Mucosa of descending colon (tissue), 3 donors: ENCODE measurements around the gene ZNF740. TPM values are rescaled to one million over a fixed set of nuclear protein-coding genes. Genes with fewer than 3 reads are reported as not detected.

ENCODE experiments used
- ATAC-seq: fragments of 200-7000 bp; cut with Tn5 transposase; one replicate; pipeline ENCODE4 v1.9.1; 2020; ENCODE audit warnings: mild to moderate bottlenecking, moderate library complexity
- DNase-seq, 3 donors: peaks; one replicate each; pipeline ENCODE4 v3.0.0-alpha.2; 2020
- H3K36me3 ChIP-seq: fragments of 200-600 bp; one replicate; pipeline ENCODE4 v1.8.0; 2021; ENCODE audit warnings: low read depth, mild to moderate bottlenecking
- H3K4me1 ChIP-seq: fragments of 200-600 bp; one replicate; pipeline ENCODE4 v1.8.0; 2021; ENCODE audit warnings: low read depth, mild to moderate bottlenecking
- H3K4me3 ChIP-seq: fragments of 200-600 bp; one replicate; pipeline ENCODE4 v1.8.0; 2021; ENCODE audit warnings: mild to moderate bottlenecking
- H3K9me3 ChIP-seq: fragments of 200-600 bp; one replicate; pipeline ENCODE4 v1.8.0; 2021; ENCODE audit warnings: mild to moderate bottlenecking
- intact Hi-C, 2 donors: fragments of 100-400 bp; cut with DNase I in 1 of 2; cut with micrococcal nuclease in 1 of 2; formaldehyde crosslinking; loops; one replicate each; pipeline versions ENCODE4 v1.11.0 to v1.11.1; 2022; cut with DNase I, micrococcal nuclease
- total RNA-seq, 3 donors: library from RNA; stranded (reverse); fragmentation: NEBNext Ultra II Directional in 2 of 3; extraction: Animal tissue kit (Norgen Biotek cat#: 25700) in 2 of 3; gene quantifications; one replicate each; pipeline versions ENCODE4 v1.2.1 to v1.2.4, GENCODE V29; 2021 to 2023
- TF ChIP-seq, protein P1 (sequence below): fragments of 200-600 bp; IDR thresholded peaks from one replicate; pipeline ENCODE4 v1.8.0; 2022; ENCODE audit warnings: antibody characterized with exemption, mild to moderate bottlenecking
- donor health status: DM: no; HTN: no; CAD: no; lungs with moderate emphysema.
- donor health status: DM: no; HTN: no; CAD: no.
- donor health status: DM: no; HTN: yes; CAD: no.

The ZNF740 gene
- total RNA-seq, 3 donors from 2014 or later: 26.1 to 52.9 (median 46.0) TPM

GRCh38 chr12:53234271-53234914 is 53.9 kb downstream of the ZNF740 start:
- peaks cover 32% of the 10 kb centered on the region for H3K4me1 ChIP-seq
- no peaks in the 10 kb centered on the region for H3K36me3 ChIP-seq
- no peak for ATAC-seq
- no peaks in the 10 kb centered on the region for H3K9me3 ChIP-seq
- peak in 2 of 3 donors; percentile 54 to 59 for DNase-seq
- intact Hi-C loops: no loop called here
- TF ChIP-seq, protein P1, sequence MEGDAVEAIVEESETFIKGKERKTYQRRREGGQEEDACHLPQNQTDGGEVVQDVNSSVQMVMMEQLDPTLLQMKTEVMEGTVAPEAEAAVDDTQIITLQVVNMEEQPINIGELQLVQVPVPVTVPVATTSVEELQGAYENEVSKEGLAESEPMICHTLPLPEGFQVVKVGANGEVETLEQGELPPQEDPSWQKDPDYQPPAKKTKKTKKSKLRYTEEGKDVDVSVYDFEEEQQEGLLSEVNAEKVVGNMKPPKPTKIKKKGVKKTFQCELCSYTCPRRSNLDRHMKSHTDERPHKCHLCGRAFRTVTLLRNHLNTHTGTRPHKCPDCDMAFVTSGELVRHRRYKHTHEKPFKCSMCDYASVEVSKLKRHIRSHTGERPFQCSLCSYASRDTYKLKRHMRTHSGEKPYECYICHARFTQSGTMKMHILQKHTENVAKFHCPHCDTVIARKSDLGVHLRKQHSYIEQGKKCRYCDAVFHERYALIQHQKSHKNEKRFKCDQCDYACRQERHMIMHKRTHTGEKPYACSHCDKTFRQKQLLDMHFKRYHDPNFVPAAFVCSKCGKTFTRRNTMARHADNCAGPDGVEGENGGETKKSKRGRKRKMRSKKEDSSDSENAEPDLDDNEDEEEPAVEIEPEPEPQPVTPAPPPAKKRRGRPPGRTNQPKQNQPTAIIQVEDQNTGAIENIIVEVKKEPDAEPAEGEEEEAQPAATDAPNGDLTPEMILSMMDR: no peak
- no peak overlapping the region for H3K4me3 ChIP-seq

DNA sequence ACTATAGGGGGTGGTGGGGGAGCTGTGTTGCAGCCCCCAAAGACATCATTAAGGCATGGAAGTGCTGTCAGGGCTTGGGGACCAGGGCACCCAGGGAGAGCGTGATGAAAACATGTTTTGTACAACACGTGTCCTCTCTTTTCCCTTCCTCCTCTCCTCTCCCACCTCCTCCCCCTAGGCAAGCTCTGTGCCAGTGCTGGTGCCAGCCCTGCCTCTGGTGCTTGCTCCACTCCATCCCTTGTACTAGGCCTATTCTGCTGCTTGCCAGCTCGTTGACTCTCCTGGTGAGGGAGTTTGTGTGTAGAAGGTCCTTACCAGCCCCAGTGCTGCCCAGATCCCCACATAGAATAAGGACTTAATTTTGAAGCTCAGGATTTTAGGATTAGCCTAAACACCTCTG is 54.6 kb downstream of the ZNF740 start:
- TF ChIP-seq, protein P1: no peak
- no peak for DNase-seq
- no peaks in the 10 kb centered on the region for H3K9me3 ChIP-seq
- intact Hi-C loops: no loop called here
- H3K4me3 ChIP-seq: no peak overlapping the region
- H3K36me3 ChIP-seq: no peaks in the 10 kb centered on the region
- peaks cover 32% of the 10 kb centered on the region for H3K4me1 ChIP-seq
- ATAC-seq: no peak

DNA sequence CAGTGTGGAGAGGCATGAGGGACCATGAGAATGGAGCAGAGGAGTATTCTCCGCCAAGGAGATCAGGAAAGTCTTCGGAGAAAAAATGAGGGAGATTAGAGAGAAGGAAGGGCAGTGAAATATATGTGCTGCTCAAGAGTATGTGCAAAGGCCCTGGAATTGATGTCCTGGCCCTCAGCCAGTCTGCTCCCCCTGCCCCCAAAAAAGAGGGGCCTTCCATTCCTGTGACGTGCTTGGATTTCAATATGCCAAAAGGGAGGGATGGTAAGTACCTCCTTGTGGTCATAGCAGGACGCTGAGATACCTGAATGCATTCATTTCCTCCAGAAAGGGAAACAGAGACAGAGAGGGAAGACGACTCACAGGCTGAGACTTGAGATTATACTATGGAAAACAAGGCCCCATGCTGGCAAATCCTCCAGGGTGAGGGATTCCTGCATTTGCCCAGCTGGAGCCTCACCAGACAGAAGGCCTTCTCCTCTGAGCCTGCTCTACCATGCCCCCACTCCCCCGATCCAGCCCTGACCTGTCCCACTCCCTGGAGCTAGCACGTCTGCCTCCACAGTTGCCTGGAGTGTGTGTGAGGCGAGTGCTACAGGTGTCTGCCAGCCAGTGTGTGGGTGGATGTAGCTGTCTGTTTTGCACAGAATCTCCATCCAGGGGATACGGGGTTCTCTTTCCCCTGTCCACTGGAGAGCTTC is 55.4 kb downstream of the ZNF740 start:
- TF ChIP-seq, protein P1: no peak
- no peak for DNase-seq
- Histone ChIP-seq H3K4me3 (no peak overlapping the region), H3K36me3 (no peaks in the 10 kb centered on the region), H3K9me3 (no peaks in the 10 kb centered on the region), H3K4me1 (peaks cover 29% of the 10 kb centered on the region)
- no peak for ATAC-seq
- intact Hi-C loops: no loop called here

DNA sequence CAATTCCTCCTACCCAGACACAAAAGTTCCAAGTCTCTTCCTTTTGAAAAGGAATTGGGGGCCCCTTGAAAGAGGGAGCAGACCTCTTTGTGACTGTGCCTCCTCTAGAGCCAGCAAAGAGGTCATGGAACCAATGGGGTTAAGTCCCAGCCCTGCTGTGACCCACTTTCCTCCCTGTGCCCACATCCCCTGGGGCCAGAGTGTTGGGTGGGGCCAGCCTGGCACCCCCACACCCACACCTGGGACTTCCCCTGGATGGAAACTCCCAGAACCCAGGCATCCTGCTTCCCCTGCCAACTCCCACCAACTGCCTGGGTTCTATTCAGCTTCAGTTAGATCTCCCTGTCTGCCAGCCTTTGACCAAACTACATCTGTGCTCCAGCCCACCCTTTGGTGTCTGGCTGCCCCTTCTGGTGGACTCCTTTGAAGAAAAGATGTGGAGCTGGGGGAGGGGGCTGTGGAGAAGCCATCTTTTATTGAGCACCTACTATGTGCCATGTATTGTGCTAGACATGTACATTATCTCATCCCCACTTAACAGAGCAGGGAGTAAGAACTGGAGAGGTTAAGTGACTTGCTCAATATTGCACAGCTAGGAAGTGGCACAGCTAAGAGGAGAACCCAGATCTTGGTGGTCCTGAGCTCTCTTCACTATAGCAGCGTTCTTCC is 56.1 kb downstream of the ZNF740 start:
- H3K4me1 ChIP-seq: peaks cover 22% of the 10 kb centered on the region
- no peak for DNase-seq
- H3K36me3 ChIP-seq: no peaks in the 10 kb centered on the region
- TF ChIP-seq, protein P1: no peak
- intact Hi-C loops: no loop called here
- no peak for ATAC-seq
- H3K4me3 ChIP-seq: no peak overlapping the region
- H3K9me3 ChIP-seq: no peaks in the 10 kb centered on the region

DNA sequence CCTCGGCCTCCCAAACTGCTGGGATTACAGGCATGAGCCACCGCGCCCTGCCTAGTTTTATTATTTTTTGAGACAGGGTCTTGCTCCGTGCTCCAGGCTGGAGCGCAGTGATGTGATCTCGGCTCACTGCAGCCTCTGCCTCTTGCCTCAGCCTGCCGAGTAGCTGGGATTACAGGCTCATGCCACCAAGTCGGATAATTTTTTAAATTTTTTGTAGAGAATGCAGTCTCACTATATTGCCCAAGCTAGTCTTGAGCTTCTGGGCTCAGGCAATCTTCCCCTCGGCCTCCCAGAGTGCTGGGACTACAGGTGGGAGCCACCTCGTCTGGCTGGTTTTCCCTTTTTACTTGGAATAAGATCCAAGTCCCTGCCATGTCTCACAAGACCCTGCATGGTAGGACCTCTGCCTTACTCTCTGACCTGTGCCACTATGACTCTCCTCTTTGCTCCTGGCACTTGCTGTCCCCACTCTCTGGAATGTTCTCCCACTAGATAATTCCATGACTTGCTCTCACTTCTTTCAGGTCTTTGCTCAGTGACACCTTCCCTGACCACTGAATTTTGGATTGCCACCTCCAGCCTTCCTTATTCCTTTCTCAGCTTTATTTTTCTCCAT is 59.2 kb downstream of the ZNF740 start:
- intact Hi-C loops: no loop called here
- no peaks in the 10 kb centered on the region for H3K36me3 ChIP-seq
- no peak for ATAC-seq
- no peak overlapping the region for H3K4me3 ChIP-seq
- TF ChIP-seq, protein P1: no peak
- no peaks in the 10 kb centered on the region for H3K4me1 ChIP-seq
- H3K9me3 ChIP-seq: no peaks in the 10 kb centered on the region
- no peak for DNase-seq
